ENCODE results near the gene SLC25A27. TPM values are rescaled to one million over a fixed set of nuclear protein-coding genes. Genes with fewer than 3 reads are reported as not detected.

The SLC25A27 gene
- total and polyA plus RNA-seq, 2 of the 4 experiments (the other 2 are of a cell fraction) = 1.3 TPM; not detected in 1

DNA sequence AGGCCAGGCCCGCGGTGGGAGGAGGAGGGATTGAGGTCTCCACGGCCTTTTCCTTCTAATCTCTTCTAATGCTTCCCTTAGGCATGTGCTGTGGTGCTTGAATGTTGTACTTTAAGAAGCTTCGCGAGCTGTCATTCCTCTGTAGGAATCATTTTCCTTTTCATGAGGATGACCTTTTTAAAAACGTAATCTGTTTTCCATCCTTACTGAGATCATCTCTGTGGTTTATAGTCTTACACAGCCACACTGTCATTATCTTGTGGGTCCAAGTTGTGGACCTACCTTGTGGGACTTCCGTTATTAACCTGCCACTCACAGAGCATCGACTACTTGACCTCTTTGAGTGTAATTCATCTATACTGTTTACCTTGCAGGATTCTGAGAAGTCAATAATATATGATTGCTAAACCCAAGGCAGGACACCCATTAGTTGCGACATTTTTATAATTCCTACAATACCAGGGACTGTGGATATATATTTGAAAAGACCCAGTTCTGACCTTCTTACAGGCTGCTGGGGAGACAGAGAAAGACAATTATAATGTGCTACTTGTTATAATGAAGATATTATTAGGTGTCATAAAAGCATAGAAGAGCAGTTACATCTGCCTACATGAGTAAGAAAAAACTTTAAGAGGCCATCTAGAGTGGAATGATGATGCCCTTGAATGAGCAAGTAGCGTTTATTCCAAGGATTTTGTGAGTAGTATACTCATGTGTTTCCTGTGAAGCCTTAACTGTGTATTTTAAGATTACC, 842 bp downstream of the SLC25A27 start:
- Histone ChIP-seq H3K56ac (ENCODE audit: extremely low read depth, insufficient read depth, low read length) (no peak overlapping the region), H3K9me3 (ENCODE audit: control insufficient read depth, insufficient read depth, low read length) (no peaks in the 10 kb centered on the region), H2BK15ac (ENCODE audit: low read depth, low read length) (no peak overlapping the region), H3K79me1 (ENCODE audit: low read depth in 1 of 2, low read length in 2 of 2) (no peaks in the 10 kb centered on the region), H3K4me3 (ENCODE audit: insufficient read depth, low read depth, low read length) (peak overlapping the region; percentile 76), H2AK5ac (ENCODE audit: low read depth, low read length) (no peak overlapping the region), H3K36me3 (ENCODE audit: control insufficient read depth, insufficient read depth, low read length) (no peaks in the 10 kb centered on the region), H4K5ac (ENCODE audit: low read depth, low read length) (no peak overlapping the region), H3K27me3 (ENCODE audit: control insufficient read depth, insufficient read depth, low read length) (no peaks in the 10 kb centered on the region), H4K8ac (ENCODE audit: low read depth in 2 of 2, low read length in 2 of 2) (no peak overlapping the region), H3K4me2 (ENCODE audit: low read depth, low read length) (peak overlapping the region; percentile 78), H3K9ac (ENCODE audit: low read depth, low read length) (no peak overlapping the region), H3K4me1 (ENCODE audit: control insufficient read depth, insufficient read depth, low read length) (no peaks in the 10 kb centered on the region), H3K23ac (ENCODE audit: low read depth, low read length) (peak overlapping the region; percentile 24; the same call in 1 of the 2 replicates), H2BK120ac (ENCODE audit: low read depth, low read length) (no peak overlapping the region), H4K20me1 (ENCODE audit: insufficient read depth, low read length) (no peaks in the 10 kb centered on the region), H3K14ac (replicated peaks; ENCODE audit: low read depth, low read length) (no peak overlapping the region), H3K27ac (ENCODE audit: insufficient read depth, low read length) (no peak overlapping the region), H3K4ac (ENCODE audit: low read depth, low read length) (no peak overlapping the region), H2AK9ac (replicated peaks; ENCODE audit: low read depth, low read length, poor library complexity) (peak overlapping the region; percentile 30), H2BK20ac (ENCODE audit: low read depth, low read length) (no peak overlapping the region), H3K9me1 (ENCODE audit: insufficient read depth, low read length) (no peaks in the 10 kb centered on the region), H2AFZ (replicated peaks; ENCODE audit: low read length, poor library complexity) (peak overlapping the region; percentile 97), H3K18ac (ENCODE audit: low read depth, low read length) (no peak overlapping the region), H4K91ac (ENCODE audit: insufficient read depth, low read depth, low read length) (no peak overlapping the region), H2BK5ac (ENCODE audit: low read depth, low read length, poor library complexity, severe bottlenecking) (no peak overlapping the region)
- ATAC-seq (ENCODE audit: low read depth) = no peak
- dilution Hi-C loops (cut with HindIII; ENCODE audit: low sequenced_read_pairs, unreplicated experiment) = no loop called here
- POLR2A ChIA-PET (ENCODE audit: unreplicated experiment) = no interaction called here
- BruUV-seq (replicated peaks) = no TSS peak
- TF ChIP-seq RCOR1 (IDR thresholded peaks at IDR 0.05; ENCODE audit: insufficient replicate concordance, low read length) (no peak), MXI1 (IDR thresholded peaks at IDR 0.05; ENCODE audit: borderline replicate concordance, low read depth, low read length) (no peak), SMC3 (IDR thresholded peaks at IDR 0.05; ENCODE audit: low read depth, low read length) (no peak), CTCF (conservative IDR thresholded peaks at IDR 0.05; ENCODE audit: low read depth, low read length) (no peak), MAZ (IDR thresholded peaks at IDR 0.05; ENCODE audit: borderline replicate concordance, low read depth, low read length) (no peak), CHD1 (IDR thresholded peaks at IDR 0.05; ENCODE audit: low read depth, low read length) (no peak)
- TF ChIP-seq, protein P1, sequence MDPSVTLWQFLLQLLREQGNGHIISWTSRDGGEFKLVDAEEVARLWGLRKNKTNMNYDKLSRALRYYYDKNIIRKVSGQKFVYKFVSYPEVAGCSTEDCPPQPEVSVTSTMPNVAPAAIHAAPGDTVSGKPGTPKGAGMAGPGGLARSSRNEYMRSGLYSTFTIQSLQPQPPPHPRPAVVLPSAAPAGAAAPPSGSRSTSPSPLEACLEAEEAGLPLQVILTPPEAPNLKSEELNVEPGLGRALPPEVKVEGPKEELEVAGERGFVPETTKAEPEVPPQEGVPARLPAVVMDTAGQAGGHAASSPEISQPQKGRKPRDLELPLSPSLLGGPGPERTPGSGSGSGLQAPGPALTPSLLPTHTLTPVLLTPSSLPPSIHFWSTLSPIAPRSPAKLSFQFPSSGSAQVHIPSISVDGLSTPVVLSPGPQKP (IDR thresholded peaks at IDR 0.05; ENCODE audit: borderline replicate concordance, low read depth, low read length) = no peak
- CTCF ChIA-PET = interaction anchor here (0.6 kb wide), 1 partner anchor 510 kb away, joined by 3 read pairs; no protein-coding TSS in a partner anchor
- in situ Hi-C loops (cut with MboI; ENCODE audit: low sequenced_read_pairs) = no loop called here
- no CpG with 5 or more reads among the region's 10 CpGs for WGBS, 2 experiments (ENCODE audit: extremely low coverage in 2 of 2, insufficient read length in 1 of 2)
- no peak for DNase-seq
- intact Hi-C loops (cut with micrococcal nuclease) = no loop called here

Data from IMR-90 (cell line).